ENCODE data around the gene TMCO1. TPM values are rescaled to one million over a fixed set of nuclear protein-coding genes. Genes with fewer than 3 reads are reported as not detected.

The TMCO1 gene
- polyA plus RNA-seq, 1 of the 3 experiments (the other 2 are of a cell fraction) = 54.4 TPM

GRCh38 chr1:165688046-165688445, 80.6 kb downstream of the TMCO1 start:
- 100% methylated on average over 5 of the region's 5 CpGs for WGBS (ENCODE audit: low lambda C conversion rate)
- Histone ChIP-seq H3K79me2 (ENCODE audit: insufficient read depth) (peaks cover 82% of the 10 kb centered on the region), H3K4me1 (ENCODE audit: control insufficient read depth in 1 of 2, insufficient read depth in 2 of 2, low read depth in 1 of 2, low read length in 1 of 2) (no peaks in the 10 kb centered on the region), H4K20me1 (ENCODE audit: insufficient read depth) (no peaks in the 10 kb centered on the region), H3K27me3 (ENCODE audit: insufficient read depth) (no peaks in the 10 kb centered on the region), H3K4me3 (ENCODE audit: low read depth in 2 of 2, low read length in 1 of 2) (no peak overlapping the region), H3K9me2 (no peaks in the 10 kb centered on the region), H3K4me2 (no peak overlapping the region), H3K27ac (ENCODE audit: low read depth in 2 of 2, low read length in 1 of 2) (no peak overlapping the region), H3F3A (replicated peaks; ENCODE audit: insufficient read depth) (no peaks in the 10 kb centered on the region), H2AFZ (ENCODE audit: low read depth) (no peak overlapping the region), H3K36me3 (replicated peaks in 1 of 2; ENCODE audit: control insufficient read depth in 1 of 2, insufficient read depth in 2 of 2, low read length in 1 of 2) (peaks cover 38 to 45% of the 10 kb centered on the region in 2 experiments), H3K9me3 (no peaks in the 10 kb centered on the region), H3K9ac (no peak overlapping the region)
- TF ChIP-seq FOSL2 (IDR thresholded peaks at IDR 0.05; ENCODE audit: borderline replicate concordance, low read depth) (no peak), SIN3A (IDR thresholded peaks at IDR 0.05; ENCODE audit: borderline replicate concordance, low read depth, low read length) (no peak), RXRA (IDR thresholded peaks at IDR 0.05; ENCODE audit: borderline replicate concordance, low read depth) (no peak), YY1 (IDR thresholded peaks at IDR 0.05; ENCODE audit: low read depth) (no peak)
- no peak for DNase-seq
- CTCF ChIA-PET = no interaction called here
- POLR2A ChIA-PET = no interaction called here

- Histone ChIP-seq H3F3A (replicated peaks; ENCODE audit: insufficient read depth) (no peaks in the 10 kb centered on the region), H3K4me1 (ENCODE audit: control insufficient read depth in 1 of 2, insufficient read depth in 2 of 2, low read depth in 1 of 2, low read length in 1 of 2) (no peaks in the 10 kb centered on the region), H2AFZ (ENCODE audit: low read depth) (no peak overlapping the region), H3K9me3 (no peaks in the 10 kb centered on the region), H3K27me3 (ENCODE audit: insufficient read depth) (no peaks in the 10 kb centered on the region), H3K4me3 (ENCODE audit: low read depth in 2 of 2, low read length in 1 of 2) (no peak overlapping the region), H3K9ac (no peak overlapping the region), H3K36me3 (replicated peaks in 1 of 2; ENCODE audit: control insufficient read depth in 1 of 2, insufficient read depth in 2 of 2, low read length in 1 of 2) (peaks cover 49 to 52% of the 10 kb centered on the region in 2 experiments), H3K27ac (ENCODE audit: low read depth in 2 of 2, low read length in 1 of 2) (no peak overlapping the region), H3K79me2 (ENCODE audit: insufficient read depth) (peaks cover 78% of the 10 kb centered on the region), H3K9me2 (no peaks in the 10 kb centered on the region), H3K4me2 (no peak overlapping the region), H4K20me1 (ENCODE audit: insufficient read depth) (no peaks in the 10 kb centered on the region)
- no peak for DNase-seq
- TF ChIP-seq USF1 (IDR thresholded peaks at IDR 0.05; ENCODE audit: borderline replicate concordance, low read depth) (no peak), CTCF (IDR thresholded peaks at IDR 0.05) (no peak), POLR2AphosphoS5 (IDR thresholded peaks at IDR 0.05; ENCODE audit: low read depth, low read length) (no peak)
- 97% methylated on average over 2 of the region's 2 CpGs for WGBS (ENCODE audit: low lambda C conversion rate)
- ChIA-PET POLR2A (no interaction called here), CTCF (no interaction called here)
Measured at GRCh38 chr1:165686971-165687433, 81.7 kb downstream of the TMCO1 start.

- Histone ChIP-seq H3K9ac (no peak overlapping the region), H3K4me1 (ENCODE audit: control insufficient read depth in 1 of 2, insufficient read depth in 2 of 2, low read depth in 1 of 2, low read length in 1 of 2) (no peaks in the 10 kb centered on the region), H3K36me3 (replicated peaks in 1 of 2; ENCODE audit: control insufficient read depth in 1 of 2, insufficient read depth in 2 of 2, low read length in 1 of 2) (peaks cover 49 to 55% of the 10 kb centered on the region in 2 experiments), H3K79me2 (ENCODE audit: insufficient read depth) (peaks cover 72% of the 10 kb centered on the region), H4K20me1 (ENCODE audit: insufficient read depth) (no peaks in the 10 kb centered on the region), H3F3A (replicated peaks; ENCODE audit: insufficient read depth) (no peaks in the 10 kb centered on the region), H3K9me3 (no peaks in the 10 kb centered on the region), H2AFZ (ENCODE audit: low read depth) (no peak overlapping the region), H3K4me2 (no peak overlapping the region), H3K27ac (ENCODE audit: low read depth in 2 of 2, low read length in 1 of 2) (no peak overlapping the region), H3K27me3 (ENCODE audit: insufficient read depth) (no peaks in the 10 kb centered on the region), H3K9me2 (no peaks in the 10 kb centered on the region), H3K4me3 (ENCODE audit: low read depth in 2 of 2, low read length in 1 of 2) (no peak overlapping the region)
- ChIA-PET POLR2A (no interaction called here), CTCF (no interaction called here)
- WGBS (ENCODE audit: low lambda C conversion rate) = 91% methylated on average over 6 of the region's 6 CpGs
- no peak for DNase-seq
- TF ChIP-seq GABPA (IDR thresholded peaks at IDR 0.05; ENCODE audit: low read depth) (no peak), TEAD4 (IDR thresholded peaks at IDR 0.05; ENCODE audit: borderline replicate concordance, insufficient read depth) (no peak), RXRA (IDR thresholded peaks at IDR 0.05; ENCODE audit: borderline replicate concordance, low read depth) (no peak)
Measured at GRCh38 chr1:165686121-165686970, 82.3 kb downstream of the TMCO1 start.

All from SK-N-SH (cell line).